Rectal smooth muscle tissue (tissue), 1 donor: ENCODE results near the gene TLE7.
A peak's percentile ranks its signal among the peaks of the same experiment; 100 is the strongest.

Experiments used
- H3K27ac ChIP-seq: one replicate; pipeline ENCODE4 v1.7.0; 2013; ENCODE audit warnings: low read depth, low read length, inconsistent platforms
- H3K27me3 ChIP-seq: one replicate; pipeline ENCODE4 v1.7.0; 2013; ENCODE audit warnings: low read length; ENCODE audit not compliant: control insufficient read depth, insufficient read depth
- H3K36me3 ChIP-seq: one replicate; pipeline ENCODE4 v1.7.0; 2013; ENCODE audit warnings: low read length; ENCODE audit not compliant: control insufficient read depth, insufficient read depth
- H3K4me1 ChIP-seq: one replicate; pipeline ENCODE4 v1.7.0; 2013; ENCODE audit warnings: low read length; ENCODE audit not compliant: control insufficient read depth, insufficient read depth
- H3K4me3 ChIP-seq: one replicate; pipeline ENCODE4 v1.7.0; 2013; ENCODE audit warnings: low read length
- H3K9ac ChIP-seq: one replicate; pipeline ENCODE4 v1.7.0; 2013; ENCODE audit warnings: low read length

The TLE7 gene

DNA sequence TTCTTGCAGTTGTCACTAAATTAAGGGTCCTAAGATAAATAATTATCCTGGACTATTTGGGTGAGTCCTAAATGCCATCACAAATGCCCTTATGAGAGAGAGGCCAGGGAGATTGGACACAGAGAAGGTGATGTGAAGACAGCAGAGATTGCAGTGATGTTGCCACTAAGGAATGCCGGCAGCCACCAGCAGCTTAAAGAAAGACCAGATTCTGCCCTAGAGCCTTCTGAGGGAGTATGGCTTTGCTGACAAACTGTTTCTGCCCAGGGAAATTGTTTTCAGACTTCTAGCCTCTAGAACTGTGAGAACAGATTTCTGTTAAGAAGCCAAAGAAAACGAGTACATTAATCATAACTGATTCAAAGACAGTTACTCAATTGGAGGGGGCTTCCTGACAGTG lies 30.2 kb upstream of the TLE7 start:
- Histone ChIP-seq H3K36me3 (no peaks in the 10 kb centered on the region), H3K27ac (no peak overlapping the region), H3K9ac (no peak overlapping the region), H3K4me1 (no peaks in the 10 kb centered on the region), H3K27me3 (no peaks in the 10 kb centered on the region), H3K4me3 (no peak overlapping the region)

DNA sequence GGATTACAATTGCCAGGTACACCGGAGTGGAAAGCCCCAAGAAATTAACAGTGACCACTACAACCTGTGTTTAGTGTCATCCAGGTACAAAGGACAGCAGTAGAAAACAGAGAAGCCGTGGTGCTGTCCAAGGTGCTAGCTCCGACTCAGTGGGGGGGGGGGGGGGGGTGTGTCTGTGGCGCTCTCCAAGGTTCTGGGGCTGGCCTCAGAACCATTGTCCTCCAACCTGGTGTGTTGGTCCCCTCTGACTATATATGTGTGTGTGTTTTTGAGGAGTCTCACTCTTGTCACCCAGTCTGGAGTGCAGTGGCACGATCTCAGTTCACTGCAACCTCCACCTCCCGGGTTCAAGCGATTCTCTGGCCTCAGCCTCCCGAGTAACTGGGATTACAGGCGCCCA lies 26.0 kb upstream of the TLE7 start:
- Histone ChIP-seq H3K4me1 (no peaks in the 10 kb centered on the region), H3K9ac (no peak overlapping the region), H3K27ac (no peak overlapping the region), H3K4me3 (no peak overlapping the region), H3K27me3 (no peaks in the 10 kb centered on the region), H3K36me3 (no peaks in the 10 kb centered on the region)

DNA sequence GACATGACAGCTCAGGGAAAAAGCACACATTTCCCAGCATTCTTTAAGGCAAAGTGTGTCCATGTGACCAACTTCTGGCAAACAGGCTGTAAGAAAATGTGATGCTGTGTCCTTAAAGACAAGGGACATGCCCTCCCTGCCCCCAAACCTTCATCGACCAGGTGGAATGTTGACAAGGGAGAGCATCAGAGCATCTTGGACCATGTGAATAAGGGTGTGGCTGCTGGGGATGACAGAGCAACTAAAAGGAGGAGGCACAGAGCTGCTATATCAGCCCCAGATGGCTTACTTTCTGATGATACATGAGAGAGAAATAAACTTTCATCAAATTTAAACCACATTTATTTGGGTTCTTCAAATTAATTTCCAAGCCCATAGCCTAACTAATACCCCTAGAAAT lies 22.4 kb upstream of the TLE7 start:
- peaks cover 6% of the 10 kb centered on the region for H3K4me1 ChIP-seq
- H3K9ac ChIP-seq = no peak overlapping the region
- no peak overlapping the region for H3K4me3 ChIP-seq
- no peaks in the 10 kb centered on the region for H3K36me3 ChIP-seq
- no peaks in the 10 kb centered on the region for H3K27me3 ChIP-seq
- H3K27ac ChIP-seq = no peak overlapping the region

DNA sequence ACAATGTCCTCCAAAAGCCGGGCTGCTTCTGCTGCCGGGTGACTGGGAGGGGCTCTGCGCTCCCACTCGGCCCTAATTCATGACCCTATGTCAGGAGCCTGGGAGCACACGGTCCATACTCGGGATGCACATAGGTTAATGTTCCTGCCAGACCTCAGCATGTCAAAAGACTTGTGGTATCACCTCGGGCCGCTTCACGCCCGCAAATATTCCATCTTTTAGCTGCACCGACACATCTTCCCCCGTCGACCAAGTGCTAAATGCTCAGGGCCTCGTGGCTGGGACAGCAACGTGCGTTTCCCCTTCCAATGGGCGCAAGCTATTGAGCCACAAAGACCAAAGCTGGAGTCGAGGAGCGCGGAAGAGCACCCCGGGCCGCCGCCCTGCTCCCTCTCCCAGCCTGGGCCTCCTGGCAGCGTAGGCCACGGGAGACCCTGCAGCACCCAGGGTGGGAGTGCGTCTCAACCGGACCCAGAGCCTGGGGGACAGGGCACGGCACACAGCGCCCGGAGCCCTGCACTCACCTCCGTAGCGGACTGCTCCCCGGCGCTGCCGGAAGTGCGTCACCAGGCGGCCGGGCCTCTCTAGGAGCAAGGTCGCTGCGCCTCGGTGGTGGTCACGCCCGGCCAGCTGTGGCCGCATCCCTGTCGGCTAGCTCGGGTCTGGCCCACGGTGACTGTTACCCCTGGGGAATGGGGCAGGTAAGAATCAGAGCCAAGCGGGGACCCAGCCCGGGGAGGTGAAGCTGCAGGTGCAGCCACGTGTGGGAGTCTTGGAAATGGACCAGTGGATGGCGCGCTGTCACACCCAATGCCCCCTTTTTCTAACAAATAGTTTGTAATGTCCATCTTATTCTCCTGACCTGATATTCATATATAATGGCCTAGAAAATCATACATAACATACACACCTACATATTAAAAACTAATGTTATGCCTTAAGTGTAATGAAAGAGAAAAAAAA lies 20.1 kb upstream of the TLE7 start, which contains the start of gene ZNF23:
TSS of gene ZNF23 (minus strand) at position 562 of the 963 bp plus-strand sequence. CDS start 5,451 bp downstream, outside the sequence.
- Histone ChIP-seq H3K36me3 (no peaks in the 10 kb centered on the region), H3K4me1 (peaks cover 6% of the 10 kb centered on the region), H3K4me3 (peak within 1 kb of the TSS; percentile 99), H3K27ac (peak within 1 kb of the TSS; percentile 91), H3K9ac (peak within 1 kb of the TSS; percentile 96), H3K27me3 (no peaks in the 10 kb centered on the region)

DNA sequence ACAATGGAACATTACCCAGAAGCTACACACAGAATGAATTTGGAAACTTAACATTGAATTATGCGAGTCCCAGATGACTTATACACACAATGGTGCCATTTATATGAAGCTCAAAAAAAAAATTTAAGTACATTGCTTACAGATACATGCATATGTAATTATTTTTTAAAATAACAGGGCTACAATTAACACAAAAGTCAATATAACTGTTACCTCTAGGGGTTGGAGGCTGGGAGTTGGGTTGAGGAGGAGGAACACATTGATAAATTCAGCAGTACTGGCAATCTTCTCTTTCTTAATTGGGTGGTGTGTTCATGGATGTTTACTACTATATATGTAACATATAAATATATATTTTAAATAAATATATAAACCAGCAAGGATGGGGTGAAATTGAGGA lies 19.1 kb upstream of the TLE7 start:
- no peak overlapping the region for H3K27ac ChIP-seq
- H3K4me3 ChIP-seq = peak overlapping the region; percentile 99
- peaks cover 6% of the 10 kb centered on the region for H3K4me1 ChIP-seq
- H3K9ac ChIP-seq = no peak overlapping the region
- peaks cover 7% of the 10 kb centered on the region for H3K36me3 ChIP-seq
- H3K27me3 ChIP-seq = no peaks in the 10 kb centered on the region

DNA sequence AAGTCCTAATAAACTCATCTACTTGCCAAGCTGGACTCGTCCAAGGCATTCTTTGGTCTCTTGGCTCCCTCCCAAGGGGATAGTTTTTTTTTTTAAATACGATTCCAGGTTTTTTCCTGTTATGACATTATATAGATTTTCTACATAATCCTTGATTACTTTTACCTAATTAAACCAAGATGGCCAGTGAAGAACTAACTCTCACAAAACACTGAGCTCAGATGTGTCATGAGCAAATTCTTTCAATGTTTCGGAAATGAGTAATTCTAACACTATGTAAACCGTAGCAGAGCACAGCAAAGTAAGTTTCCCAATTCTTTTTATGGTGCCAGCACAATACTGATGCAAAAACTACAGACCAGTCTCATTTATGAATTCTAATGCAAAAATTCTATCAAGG lies 18.4 kb upstream of the TLE7 start:
- no peak overlapping the region for H3K4me3 ChIP-seq
- no peak overlapping the region for H3K9ac ChIP-seq
- H3K27me3 ChIP-seq = no peaks in the 10 kb centered on the region
- H3K27ac ChIP-seq = no peak overlapping the region
- peaks cover 7% of the 10 kb centered on the region for H3K36me3 ChIP-seq
- peaks cover 6% of the 10 kb centered on the region for H3K4me1 ChIP-seq

DNA sequence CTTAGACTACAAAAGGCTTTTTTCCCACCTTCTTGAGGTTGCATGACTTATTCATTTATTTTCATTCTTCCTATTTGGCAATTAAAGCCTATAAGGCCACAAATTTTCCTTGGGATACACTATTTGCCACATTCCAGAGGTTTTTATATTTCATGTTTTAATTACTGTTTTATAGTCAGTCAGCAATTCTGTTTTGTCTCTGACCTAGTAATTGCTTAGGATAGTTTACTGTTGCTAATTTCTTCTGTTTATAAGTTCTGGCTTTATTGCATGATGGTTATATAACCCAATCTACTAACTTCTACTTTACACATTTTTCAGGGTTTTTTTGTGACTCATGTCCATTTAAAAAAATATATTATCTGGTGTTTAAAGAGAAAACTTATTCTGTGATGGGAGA lies 17.7 kb upstream of the TLE7 start:
- H3K4me3 ChIP-seq = no peak overlapping the region
- peaks cover 6% of the 10 kb centered on the region for H3K4me1 ChIP-seq
- no peak overlapping the region for H3K9ac ChIP-seq
- H3K27ac ChIP-seq = no peak overlapping the region
- peaks cover 9% of the 10 kb centered on the region for H3K36me3 ChIP-seq
- no peaks in the 10 kb centered on the region for H3K27me3 ChIP-seq

DNA sequence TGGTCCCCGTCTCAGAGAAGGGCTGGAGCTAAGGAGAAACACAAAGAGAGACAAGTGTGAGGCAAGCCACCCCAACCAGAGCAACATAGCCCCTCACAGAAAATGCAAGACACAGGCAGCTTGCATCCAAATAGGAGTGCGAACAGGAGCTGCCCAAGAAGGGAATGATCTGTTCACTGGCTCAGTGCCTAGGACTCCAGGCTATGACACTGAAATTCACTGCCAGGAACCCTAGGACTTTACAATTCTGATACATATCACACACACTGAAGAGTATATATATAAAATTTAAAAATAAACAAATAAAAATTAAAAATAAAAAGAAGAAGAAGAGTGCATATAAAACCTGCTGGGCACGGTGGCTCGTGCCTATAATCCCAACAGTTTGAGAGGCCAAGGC lies 14.9 kb upstream of the TLE7 start:
- Histone ChIP-seq H3K4me1 (peaks cover 6% of the 10 kb centered on the region), H3K27ac (no peak overlapping the region), H3K4me3 (no peak overlapping the region), H3K9ac (no peak overlapping the region), H3K27me3 (no peaks in the 10 kb centered on the region), H3K36me3 (peaks cover 23% of the 10 kb centered on the region)

DNA sequence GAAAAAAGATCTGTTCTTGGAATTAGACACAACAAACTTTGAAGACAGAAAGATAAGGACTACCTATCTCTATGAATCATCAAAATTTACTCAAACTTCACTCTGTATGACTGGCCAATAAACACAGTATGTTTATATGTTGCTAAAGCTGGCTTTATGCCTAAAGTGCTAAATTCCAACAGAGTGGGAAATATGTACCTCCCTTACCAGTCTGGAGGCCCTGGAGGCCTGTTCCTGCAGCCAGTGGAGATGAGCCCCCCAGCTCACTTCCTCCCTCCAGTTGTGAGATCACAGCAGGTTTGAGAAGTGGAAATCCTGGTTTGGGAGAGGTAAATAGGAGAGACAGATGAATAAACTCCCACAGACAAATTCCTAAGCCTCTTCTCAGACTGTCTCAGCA lies 11.2 kb upstream of the TLE7 start:
- H3K27me3 ChIP-seq = no peaks in the 10 kb centered on the region

DNA sequence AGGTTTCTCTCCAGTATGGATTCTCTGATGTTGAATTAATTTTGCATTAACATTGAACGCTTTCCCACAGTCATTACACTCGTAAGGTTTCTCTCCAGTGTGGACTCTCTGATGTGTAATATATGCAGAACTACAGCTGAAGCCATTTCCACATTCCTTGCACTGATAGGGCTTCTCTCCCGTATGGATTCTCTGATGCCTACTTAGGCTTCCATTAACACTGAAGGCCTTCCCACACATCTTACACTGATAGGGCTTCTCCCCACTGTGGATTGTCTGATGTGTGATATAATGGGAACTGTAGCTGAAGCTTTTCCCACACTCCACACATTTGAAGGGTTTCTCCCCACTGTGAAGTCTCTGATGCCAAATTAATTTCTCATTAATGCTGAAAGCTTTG lies 7.2 kb upstream of the TLE7 start:
- Histone ChIP-seq H3K9ac (no peak overlapping the region), H3K4me1 (no peaks in the 10 kb centered on the region), H3K27ac (no peak overlapping the region), H3K4me3 (peak overlapping the region; percentile 37), H3K27me3 (no peaks in the 10 kb centered on the region), H3K36me3 (peaks cover 47% of the 10 kb centered on the region)

More for the DNA sequence above, 11.2 kb upstream of the TLE7 start:
- H3K27ac ChIP-seq = no peak overlapping the region
- peaks cover 57% of the 10 kb centered on the region for H3K36me3 ChIP-seq
- H3K4me3 ChIP-seq = no peak overlapping the region
- H3K4me1 ChIP-seq = no peaks in the 10 kb centered on the region
- H3K9ac ChIP-seq = no peak overlapping the region

DNA sequence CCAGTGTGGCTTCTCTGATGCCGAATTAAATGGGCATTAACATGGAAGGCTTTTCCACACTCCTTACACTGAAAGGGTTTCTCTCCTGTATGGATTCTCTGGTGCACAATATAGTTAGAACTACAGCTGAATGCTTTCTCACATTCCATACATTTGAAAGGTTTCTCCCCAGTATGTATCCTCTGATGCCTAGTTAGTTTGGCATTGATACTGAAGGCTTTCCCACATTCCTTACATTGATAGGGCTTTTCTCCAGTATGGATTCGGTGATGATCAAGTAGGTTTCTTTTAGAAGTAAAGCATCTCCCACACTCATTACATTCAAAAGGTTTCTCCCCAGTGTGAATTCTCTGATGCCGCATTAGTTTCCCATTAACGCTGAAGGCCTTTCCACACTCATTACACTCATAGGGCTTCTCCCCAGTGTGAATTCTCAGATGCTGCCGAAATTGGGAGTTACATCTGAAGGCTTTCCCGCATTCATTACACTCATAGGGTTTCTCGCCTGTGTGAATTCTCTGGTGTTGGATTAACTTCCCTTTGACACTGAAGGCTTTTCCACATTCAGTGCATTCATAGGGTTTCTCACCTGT lies 6.5 kb upstream of the TLE7 start:
- Histone ChIP-seq H3K4me1 (no peaks in the 10 kb centered on the region), H3K36me3 (peaks cover 46% of the 10 kb centered on the region), H3K9ac (no peak overlapping the region), H3K27ac (no peak overlapping the region), H3K4me3 (peak overlapping the region; percentile 29), H3K27me3 (no peaks in the 10 kb centered on the region)

DNA sequence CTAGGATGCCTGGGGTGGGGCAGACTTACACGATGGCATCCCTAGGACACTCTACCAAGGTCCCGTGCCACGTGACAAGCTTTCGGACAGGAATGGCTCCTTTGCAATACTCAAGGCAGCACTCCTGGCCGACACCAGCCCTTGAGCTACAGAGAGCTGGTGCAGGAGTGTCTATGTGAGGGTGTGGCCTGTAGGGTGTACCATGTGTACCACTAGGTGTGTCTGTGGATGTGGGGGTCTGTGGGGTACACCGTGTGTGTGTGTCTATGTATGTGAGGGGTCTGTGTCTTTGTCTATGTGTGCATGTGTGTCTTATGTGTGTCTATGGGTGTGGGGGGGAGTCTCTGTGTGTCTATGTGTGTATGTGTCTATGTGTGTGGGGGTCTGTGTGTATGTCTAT lies 1.9 kb upstream of the TLE7 start:
- peaks cover 2% of the 10 kb centered on the region for H3K27me3 ChIP-seq
- peaks cover 8% of the 10 kb centered on the region for H3K36me3 ChIP-seq
- H3K9ac ChIP-seq = no peak overlapping the region
- H3K4me3 ChIP-seq = no peak overlapping the region
- no peaks in the 10 kb centered on the region for H3K4me1 ChIP-seq
- H3K27ac ChIP-seq = no peak overlapping the region
